HG02840 (cell line): ENCODE results near the gene FOXO1.

Source experiments
- ATAC-seq: cut with Tn5 transposase; IDR thresholded peaks from one replicate; pipeline ENCODE4 v1.9.1; 2021; ENCODE audit warnings: mild to moderate bottlenecking, moderate library complexity, moderate number of reproducible peaks; ENCODE audit not compliant: unreplicated experiment, low FRiP score

The FOXO1 gene

GRCh38 chr13:40582531-40582930 lies 83.9 kb downstream of the FOXO1 start:
- ATAC-seq = no peak

GRCh38 chr13:40581277-40581579 lies 85.2 kb downstream of the FOXO1 start:
- ATAC-seq = no peak

GRCh38 chr13:40580566-40581276 lies 85.7 kb downstream of the FOXO1 start:
- no peak for ATAC-seq

- ATAC-seq = no peak
These were observed 86.9 kb downstream of the FOXO1 start for GRCh38 chr13:40579535-40579934.

GRCh38 chr13:40578055-40578454 lies 88.4 kb downstream of the FOXO1 start:
- ATAC-seq = no peak

GRCh38 chr13:40576369-40576768 lies 90.1 kb downstream of the FOXO1 start:
- ATAC-seq = no peak

- ATAC-seq = no peak
These were observed 93.5 kb downstream of the FOXO1 start for GRCh38 chr13:40572961-40573360.

GRCh38 chr13:40571338-40571963 lies 95.0 kb downstream of the FOXO1 start:
- no peak for ATAC-seq

GRCh38 chr13:40570930-40571329 lies 95.5 kb downstream of the FOXO1 start:
- no peak for ATAC-seq

- ATAC-seq = no peak
These were observed 97.5 kb downstream of the FOXO1 start for GRCh38 chr13:40569024-40569350.

GRCh38 chr13:40568246-40569023 lies 98.0 kb downstream of the FOXO1 start:
- no peak for ATAC-seq

- ATAC-seq = no peak
These were observed 99.6 kb downstream of the FOXO1 start for GRCh38 chr13:40566811-40567210.

- ATAC-seq = no peak
These were observed 100.9 kb downstream of the FOXO1 start for GRCh38 chr13:40565282-40566148.

GRCh38 chr13:40564342-40565001 lies 102.0 kb downstream of the FOXO1 start:
- ATAC-seq = no peak

- no peak for ATAC-seq
These were observed 102.9 kb downstream of the FOXO1 start for GRCh38 chr13:40563350-40564125.

GRCh38 chr13:40562975-40563349 lies 103.5 kb downstream of the FOXO1 start:
- no peak for ATAC-seq

GRCh38 chr13:40559915-40560314 lies 106.5 kb downstream of the FOXO1 start:
- ATAC-seq = no peak

GRCh38 chr13:40558656-40559055 lies 107.8 kb downstream of the FOXO1 start:
- ATAC-seq = no peak

- no peak for ATAC-seq
These were observed 110.0 kb downstream of the FOXO1 start for GRCh38 chr13:40556453-40556852.

GRCh38 chr13:40553356-40553755 lies 113.1 kb downstream of the FOXO1 start:
- ATAC-seq = no peak
